Fibroblast of skin of scalp (primary cell): ENCODE results near the gene TRMT10C.
A peak's percentile ranks its signal among the peaks of the same experiment; 100 is the strongest.
"Not testable (repeated sequence)": the region's sequence is repeated elsewhere in the genome, so short reads cannot be mapped to it uniquely, and the experiment has no call there.

Experiments
- DNase-seq: peaks from one replicate; pipeline ENCODE4 v3.0.0-alpha.2; 2013

TRMT10C gene

DNA sequence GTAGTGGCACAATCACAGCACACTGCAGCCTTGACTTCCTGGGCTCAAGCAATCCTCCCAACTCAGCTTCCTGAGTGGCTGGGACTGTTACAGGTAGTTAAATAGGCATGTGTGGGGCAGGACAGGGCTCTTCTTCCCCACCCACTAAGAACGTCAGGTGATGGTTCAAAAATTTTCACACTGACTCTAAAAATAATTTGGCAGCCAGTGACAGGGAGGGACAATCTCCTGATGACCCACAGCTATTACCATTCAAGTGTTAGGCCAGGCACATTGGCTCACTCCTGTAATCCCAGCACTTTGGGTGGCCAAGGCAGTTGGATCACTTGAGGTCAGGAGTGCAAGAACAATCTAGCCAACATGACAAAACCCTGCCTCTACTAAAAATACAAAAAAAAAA, 12.2 kb upstream of the TRMT10C start:
- no peak for DNase-seq

DNA sequence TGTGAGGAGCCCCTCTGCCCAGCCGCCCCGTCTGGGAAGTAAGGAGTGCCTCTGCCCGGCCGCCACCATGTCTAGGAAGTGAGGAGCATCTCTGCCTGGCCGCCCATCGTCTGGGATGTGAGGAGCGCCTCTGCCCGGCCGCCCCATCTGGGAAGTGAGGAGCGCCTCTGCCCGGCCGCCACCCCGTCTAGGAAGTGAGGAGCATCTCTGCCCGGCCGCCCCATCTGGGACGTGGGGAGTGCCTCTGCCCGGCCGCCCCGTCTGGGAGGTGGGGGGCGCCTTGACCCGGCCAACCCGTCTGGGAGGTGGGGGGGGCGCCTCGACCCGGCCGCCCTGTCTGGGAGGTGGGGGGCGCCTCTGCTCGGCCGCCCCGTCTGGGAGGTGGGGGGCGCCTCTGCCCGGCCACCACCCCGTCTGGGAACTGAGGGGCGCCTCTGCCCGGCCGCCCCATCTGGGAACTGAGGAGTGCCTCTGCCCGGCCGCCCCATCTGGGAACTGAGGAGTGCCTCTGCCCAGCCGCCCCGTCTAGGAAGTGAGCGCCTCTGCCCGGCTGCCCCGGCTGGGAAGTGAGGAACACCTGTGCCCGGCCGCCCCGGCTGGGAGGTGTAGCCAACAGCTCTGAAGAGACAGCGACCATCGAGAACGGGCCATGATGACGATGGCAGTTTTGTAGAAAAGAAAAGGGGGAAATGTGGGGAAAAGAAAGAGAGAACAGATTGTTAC, 10.1 kb upstream of the TRMT10C start:
- DNase-seq = not testable (repeated sequence)

DNA sequence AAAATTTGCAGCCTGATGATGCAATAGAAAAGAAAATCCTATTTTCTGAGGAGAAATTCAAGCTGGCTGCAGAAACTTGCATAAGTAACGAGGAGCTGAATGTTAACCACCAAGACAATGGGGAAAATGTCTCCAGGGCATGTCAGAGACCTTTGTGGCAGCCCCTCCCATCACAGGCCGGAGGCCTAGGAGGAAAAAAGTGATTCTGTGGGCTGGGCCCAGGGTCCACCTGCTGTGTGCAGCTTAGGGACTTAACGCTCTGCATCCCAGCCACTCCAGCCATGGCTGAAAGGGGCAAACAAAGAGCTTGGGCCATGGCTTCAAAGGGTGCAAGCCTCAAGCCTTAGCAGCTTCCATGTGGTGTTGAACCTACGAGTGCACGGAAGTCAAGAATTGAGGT, 8.3 kb upstream of the TRMT10C start:
- DNase-seq = not testable (repeated sequence)

DNA sequence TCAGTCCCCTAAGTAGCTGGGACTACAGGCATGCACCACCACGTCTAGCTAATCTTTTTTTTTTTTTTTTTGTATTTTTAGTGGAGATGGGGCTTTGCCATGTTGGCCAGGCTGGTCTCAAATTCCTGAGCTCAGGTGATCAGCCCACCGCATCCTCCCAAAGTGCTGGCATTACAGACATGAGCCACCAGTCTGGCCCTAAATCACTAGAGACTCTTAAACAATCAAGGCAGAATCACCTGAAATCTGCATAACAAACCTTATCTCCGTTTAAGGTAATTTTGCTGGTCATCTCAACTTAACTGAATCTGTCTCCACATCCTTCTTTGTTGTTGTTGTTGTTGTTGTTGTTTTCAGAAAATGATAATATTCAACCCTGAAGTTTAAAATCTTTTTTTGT, 5.6 kb upstream of the TRMT10C start:
- no peak for DNase-seq

DNA sequence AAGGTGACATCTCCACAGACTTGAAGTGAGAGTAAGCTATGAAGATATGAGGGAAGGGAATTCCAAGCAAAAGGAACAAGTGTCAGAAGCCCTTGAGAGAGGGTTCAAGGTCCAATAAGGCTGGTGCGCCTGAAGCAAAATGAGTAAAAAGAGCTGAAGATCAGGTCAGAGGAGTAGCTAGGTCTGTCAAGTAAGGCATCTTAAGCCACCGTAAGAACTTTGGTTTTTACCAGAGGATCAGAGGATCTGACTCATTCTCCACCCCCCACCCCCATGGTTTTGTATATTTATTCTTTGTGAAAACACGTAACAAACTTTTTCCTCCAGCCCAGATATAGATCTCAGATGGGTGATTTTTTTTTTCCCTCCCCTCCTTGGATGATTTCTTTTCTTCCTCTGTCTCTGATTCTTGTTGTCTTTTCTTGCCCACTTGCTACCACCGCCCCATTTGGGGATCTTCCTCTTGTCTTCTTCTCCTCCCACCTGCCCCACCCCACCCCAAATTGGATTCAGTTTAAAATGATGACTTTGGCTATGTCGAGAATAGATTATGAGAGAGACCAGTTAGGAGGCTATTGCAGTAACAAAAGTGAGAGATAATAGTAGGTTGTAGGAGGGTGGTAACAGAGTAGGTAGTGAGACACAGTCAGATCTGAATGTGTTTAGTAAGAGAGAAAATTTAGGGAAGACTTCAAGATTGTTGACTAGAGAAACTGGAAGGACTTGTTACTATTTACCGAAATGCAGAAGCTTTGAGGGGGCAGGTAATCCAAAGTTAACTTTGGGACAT, 6.1 kb downstream of the TRMT10C start:
- DNase-seq = no peak

DNA sequence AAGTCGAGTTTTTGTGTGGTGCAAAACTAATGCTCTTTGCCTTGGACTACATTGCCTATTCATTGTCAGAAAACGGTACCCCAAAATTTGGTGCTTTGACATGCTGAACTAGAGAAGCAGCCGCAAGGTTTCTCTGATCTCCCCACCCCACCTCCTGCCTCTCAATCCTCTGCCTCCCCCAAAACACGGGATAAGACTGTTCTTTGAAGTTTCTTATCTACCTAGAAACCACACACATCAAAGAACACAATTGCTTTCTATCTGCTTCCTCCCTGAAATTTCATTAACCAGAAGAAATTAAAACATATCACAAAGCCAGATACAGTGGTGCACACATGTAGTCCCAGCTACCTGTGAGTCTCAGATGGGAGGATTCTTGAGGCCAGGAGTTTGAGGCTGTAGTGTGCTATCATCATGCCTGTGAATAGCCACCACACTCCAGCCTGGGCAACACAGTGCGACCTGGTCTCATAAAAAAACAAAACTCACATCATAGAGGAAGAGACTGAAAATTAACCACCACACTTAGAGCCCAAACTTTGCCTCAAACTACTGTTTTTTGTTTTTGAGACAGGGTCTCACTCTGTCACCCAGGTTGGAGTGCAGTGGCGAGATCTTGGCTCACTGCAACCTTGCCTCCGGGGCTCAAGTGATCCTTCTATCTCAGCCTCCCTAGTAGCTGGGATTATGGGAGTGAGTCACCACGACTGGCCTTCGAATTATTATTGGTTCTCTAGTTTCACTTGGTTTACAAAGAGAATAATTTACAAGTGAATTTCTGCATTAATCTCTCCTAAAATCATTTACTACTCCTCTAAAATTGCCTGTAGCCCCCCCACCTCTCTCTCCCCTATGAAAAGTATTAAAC, 9.6 kb downstream of the TRMT10C start:
- DNase-seq = no peak

DNA sequence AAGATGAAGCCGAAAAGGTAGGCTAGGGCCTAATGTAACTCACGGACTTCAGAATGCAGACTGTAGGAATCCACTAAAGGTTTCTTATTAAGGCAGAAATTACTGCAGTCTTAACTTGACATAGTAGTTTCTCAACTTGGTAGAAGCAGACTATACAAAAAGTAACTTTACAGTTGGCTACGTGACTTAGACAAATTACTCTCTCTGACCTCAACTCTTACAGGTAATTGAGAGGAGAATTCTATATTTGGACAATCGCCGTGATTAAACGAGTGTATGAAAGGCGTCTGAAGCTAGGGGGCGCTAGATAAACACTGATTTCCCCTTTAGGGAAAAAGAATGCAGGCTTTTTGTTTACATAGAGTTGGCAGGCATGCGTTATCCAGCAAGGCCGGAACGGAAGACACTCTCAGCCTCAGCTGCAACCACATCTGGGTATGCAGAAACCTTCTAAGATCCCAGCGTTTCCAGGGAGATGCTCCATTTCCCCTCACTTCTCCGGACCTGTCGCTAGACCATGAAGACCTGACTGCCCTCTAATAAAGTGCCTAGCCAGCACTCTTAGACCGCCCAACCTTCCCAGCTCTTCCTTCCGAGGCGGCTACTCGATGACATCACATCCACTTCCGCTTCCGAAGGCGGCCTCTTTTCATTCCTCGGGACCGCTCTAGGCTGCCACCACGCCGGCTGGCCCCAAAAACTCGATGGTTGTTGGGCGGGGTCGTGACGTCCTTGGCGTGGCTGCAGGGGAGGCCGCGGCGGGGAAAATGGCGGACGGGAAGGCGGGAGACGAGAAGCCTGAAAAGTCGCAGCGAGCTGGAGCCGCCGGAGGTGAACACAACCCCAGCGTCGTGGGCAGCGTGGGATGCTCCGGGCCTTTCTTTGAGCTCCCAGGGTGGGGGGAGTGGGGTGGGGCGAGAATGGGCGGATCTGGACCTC, 12.1 kb downstream of the TRMT10C start, which contains the start of gene PCNP:
Gene PCNP (plus strand): TSS at position 732 of the 939 bp plus-strand sequence. CDS start 36 bp downstream, at position 768.
- peak; percentile 99 for DNase-seq

DNA sequence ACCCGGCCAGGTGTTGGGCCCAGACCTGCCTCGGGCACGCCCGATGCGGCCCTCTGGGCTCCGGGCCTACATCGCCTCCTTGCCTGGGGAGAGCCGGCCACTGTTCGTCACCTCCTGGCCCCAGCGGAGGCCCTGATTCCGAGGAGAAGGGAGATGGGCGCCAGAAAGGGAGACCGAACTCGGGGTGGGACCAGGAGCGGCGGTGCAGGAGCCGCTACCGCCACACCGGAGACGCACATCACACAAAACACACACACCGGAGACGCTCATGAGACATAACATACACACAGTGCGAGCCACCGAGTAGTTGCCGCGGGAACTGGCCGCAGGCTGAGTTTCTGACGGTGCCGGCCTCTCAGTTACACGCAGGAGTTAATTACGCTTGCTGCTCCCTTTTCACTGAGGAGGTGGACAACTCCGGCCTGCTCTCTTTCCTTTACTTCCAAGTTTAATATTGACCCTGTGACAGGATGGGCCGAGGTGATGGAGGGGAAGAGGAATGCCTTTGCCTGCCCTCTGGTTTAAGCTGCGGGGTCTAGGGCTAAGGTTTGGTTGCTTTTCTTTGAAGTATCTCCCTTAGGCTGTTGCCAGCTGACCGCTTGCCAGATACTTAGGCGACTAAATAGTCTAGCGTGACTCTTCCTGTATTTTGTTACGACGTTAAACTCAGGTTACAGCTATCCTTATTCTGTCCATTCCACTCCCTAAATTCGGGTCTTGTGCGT, 12.9 kb downstream of the TRMT10C start:
- peak; percentile 42 for DNase-seq

DNA sequence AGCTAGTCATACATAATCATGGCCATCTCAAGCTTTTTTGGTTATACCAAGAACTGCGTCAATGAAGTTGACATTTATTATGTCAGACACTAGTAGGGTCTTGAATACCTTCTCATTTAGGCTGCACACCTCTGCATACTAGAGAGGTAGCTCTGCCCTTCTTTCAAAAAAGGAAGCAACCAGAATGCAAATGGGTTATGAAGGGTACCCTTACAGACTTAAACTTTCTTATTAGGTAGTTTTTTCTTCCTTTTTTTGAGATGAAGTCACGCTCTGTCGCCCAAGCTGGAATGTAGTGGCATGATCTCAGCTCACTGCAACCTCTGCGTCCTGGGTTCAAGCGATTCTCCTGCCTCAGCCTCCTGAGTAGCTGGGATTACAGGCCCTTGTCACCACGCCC, 15.6 kb downstream of the TRMT10C start:
- no peak for DNase-seq

DNA sequence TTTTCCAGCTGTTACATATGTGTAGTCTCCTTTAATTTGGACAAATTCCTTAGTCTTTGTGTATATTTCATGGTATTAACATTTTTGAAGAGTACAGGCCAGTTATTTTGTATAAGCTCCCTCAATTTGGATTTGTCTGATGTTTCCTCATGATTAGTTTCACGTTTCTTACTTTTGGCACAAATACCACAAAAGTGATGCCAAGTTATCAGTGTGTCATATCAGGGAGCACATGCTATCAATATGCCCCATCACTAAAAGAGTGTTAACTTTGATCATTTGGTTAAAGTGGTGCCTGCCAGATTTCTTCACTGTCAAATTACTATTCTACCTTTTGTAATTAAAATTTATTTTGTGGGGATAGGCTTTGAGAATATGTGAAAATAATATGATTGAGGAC, 26.9 kb downstream of the TRMT10C start:
- DNase-seq = no peak

DNA sequence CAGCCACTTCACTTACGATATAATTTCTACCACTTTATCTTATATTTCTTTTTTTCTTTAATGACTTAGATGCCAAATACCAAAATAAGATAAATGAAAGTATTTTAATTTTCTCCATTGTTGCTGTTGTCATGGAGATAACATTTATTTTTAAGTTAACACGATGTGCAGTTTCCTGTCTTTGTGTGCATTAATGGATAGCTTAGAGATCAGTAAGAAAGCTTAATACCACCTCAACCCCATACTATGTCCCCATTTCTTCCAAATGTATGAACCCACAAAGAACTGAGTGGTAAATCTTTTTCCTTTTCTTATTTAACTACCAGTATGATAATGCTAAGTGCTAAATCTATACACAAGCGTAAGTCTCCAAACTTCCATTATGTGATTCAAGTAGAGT, 29.4 kb downstream of the TRMT10C start:
- no peak for DNase-seq

DNA sequence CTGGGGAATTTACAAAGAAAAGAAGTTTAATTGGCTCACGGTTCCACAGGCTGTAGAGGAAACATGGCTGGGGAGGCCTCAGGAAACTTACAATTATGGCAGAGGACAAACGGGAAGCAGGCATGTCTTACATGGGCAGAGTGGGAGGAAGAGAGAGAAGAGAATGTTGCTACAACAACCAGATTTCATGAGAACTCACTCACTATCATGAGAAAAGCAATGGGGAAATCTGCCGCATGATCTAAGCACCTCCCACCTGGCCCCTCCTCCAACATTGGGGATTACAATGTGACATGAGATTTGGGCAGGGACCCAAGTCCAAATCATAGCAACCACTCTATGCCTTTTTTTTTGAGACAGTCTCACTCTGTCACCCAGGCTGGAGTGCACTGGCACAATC, 41.1 kb downstream of the TRMT10C start:
- no peak for DNase-seq

DNA sequence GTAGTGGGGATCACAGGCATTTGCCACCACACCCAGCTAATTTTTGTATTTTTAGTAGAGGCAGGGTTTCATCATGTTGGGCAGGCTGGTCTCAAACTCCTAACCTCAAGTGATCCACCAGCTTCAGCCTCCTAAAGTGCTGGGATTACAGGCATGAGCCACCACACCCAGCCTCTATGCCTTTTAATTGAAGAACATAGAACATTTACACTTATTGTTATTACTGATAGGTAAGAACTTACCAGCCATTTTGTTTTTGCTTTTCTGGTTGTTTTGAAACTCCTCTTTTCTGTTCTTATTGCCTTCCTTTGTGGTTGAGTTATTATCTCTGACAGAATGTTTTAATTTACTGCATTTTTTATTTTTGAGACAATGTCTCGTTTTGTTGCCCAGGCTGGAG, 41.5 kb downstream of the TRMT10C start:
- no peak for DNase-seq

DNA sequence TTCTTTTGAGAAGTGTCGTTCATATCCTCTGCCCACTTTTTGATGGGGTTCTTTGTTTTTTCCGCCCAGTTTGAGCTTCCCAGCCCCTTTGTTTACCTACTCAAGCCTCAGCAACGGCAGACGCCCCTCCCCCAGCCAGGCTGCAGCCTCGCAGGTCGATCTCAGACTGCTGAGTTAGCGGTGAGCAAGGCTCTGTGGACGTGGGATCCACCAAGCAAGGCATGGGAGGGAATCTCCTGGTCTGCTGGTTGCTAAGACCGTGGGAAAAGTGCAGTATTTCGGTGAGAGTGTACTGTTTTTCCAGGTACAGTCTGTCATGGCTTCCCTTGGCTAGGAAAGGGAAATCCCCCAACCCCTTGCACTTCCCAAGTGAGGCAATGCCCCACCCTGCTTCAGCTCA, 43.7 kb downstream of the TRMT10C start:
- not testable (repeated sequence) for DNase-seq

DNA sequence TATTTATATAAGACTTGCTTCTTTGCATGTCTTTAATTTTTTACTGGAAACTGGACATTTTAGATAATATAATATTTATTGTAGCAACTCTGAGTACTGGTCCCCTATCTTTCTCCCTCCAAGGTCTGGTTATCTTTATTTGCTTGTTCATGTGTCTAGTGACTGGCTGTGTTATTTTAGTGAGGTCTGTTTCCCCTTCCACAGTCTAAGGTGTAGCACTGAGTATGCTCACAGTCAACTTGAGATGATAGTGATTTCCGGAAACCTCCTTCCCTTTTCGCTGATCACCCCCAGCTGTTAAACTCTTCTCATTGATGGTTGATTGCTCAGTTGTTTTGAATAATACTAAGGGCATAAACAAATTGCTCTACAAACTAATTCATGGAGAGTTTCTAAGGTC, 49.4 kb downstream of the TRMT10C start:
- no peak for DNase-seq

DNA sequence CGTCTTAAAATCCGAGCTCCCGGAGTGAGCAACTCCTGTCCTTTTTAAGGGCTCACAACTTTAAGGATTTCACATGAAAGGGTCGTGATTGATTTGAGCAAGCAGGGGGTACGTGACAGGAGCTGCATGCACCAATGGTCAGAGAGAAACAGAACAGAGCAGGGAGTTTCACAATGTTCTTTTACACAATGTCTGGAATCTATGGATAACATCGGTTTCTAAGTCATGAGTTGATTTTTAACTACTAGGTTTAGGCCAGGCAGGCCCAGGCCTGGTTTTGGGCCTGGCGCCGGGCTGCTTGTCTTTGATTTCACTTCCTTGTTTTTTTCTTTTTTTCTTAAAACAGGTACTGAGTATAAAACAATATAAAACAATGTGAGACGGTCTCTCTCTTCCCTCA, 51.3 kb downstream of the TRMT10C start:
- not testable (repeated sequence) for DNase-seq

DNA sequence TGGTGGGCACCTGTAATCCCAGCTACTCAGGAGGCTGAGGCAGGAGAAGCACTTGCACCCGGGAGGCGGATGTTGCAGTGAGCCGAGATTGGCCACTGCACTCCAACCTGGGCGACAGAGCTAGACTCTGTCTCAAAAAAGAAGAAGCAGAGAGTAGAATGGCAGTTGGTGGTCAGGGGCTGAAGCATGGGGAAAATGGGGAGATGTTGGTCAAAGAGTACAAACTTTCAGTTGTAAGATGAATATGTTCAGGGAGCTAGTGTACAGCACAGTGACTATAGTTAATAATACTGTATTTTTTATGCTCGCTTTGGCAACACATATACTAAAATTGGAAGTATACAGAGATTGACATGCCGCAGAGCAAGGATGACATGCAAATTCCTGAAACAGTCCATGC, 53.9 kb downstream of the TRMT10C start:
- DNase-seq = no peak
